Ecto neural progenitor cell (in vitro differentiated cells): ENCODE measurements around the gene RPS26.
"Not testable (repeated sequence)": the region's sequence is repeated elsewhere in the genome, so short reads cannot be mapped to it uniquely, and the experiment has no call there.

ENCODE experiments used
- DNase-seq: peaks from one replicate; pipeline ENCODE4 v3.0.0-alpha.2; 2018; ENCODE audit warnings: low spot score

The RPS26 gene

GRCh38 chr12:56041552-56042429 lies at the start of gene RPS26:
TSS of gene RPS26 (plus strand) at chr12:56041918. CDS start at chr12:56042167, 249 bp downstream.
- peak; percentile 99 for DNase-seq

- no peak for DNase-seq
These were observed 48.4 kb upstream of the RPS26 start for GRCh38 chr12:55993230-55993853.

GRCh38 chr12:55995366-55995765 lies 46.4 kb upstream of the RPS26 start:
- no peak for DNase-seq

- DNase-seq = peak; percentile 58
These were observed 45.5 kb upstream of the RPS26 start for GRCh38 chr12:55996201-55996714.

GRCh38 chr12:55996715-55997534 lies 44.8 kb upstream of the RPS26 start, which contains the start of gene SUOX:
TSS of gene SUOX (plus strand) at chr12:55997276. CDS start at chr12:56002222, 4,946 bp downstream.
- peak; percentile 99 for DNase-seq

- no peak for DNase-seq
These were observed 44.2 kb upstream of the RPS26 start for GRCh38 chr12:55997535-55997859.

- DNase-seq = not testable (repeated sequence)
These were observed 42.2 kb upstream of the RPS26 start for GRCh38 chr12:55999522-55999921.

- not testable (repeated sequence) for DNase-seq
These were observed 41.6 kb upstream of the RPS26 start for GRCh38 chr12:55999999-56000540.

- no peak for DNase-seq
These were observed 40.1 kb upstream of the RPS26 start for GRCh38 chr12:56001487-56002100.

GRCh38 chr12:56003376-56003775 lies 38.3 kb upstream of the RPS26 start:
- DNase-seq = not testable (repeated sequence)

- no peak for DNase-seq
These were observed 37.5 kb upstream of the RPS26 start for GRCh38 chr12:56004211-56004610.

GRCh38 chr12:56007564-56008559 lies 33.9 kb upstream of the RPS26 start:
- DNase-seq = peak; percentile 96

GRCh38 chr12:56010111-56010570 lies 31.6 kb upstream of the RPS26 start:
- no peak for DNase-seq

- no peak for DNase-seq
These were observed 30.1 kb upstream of the RPS26 start for GRCh38 chr12:56011509-56012090.

- no peak for DNase-seq
These were observed 28.2 kb upstream of the RPS26 start for GRCh38 chr12:56013482-56013881.

- DNase-seq = no peak
These were observed 27.5 kb upstream of the RPS26 start for GRCh38 chr12:56014205-56014604.

- DNase-seq = no peak
These were observed 24.5 kb upstream of the RPS26 start for GRCh38 chr12:56017181-56017580.

- no peak for DNase-seq
These were observed 23.4 kb upstream of the RPS26 start for GRCh38 chr12:56018356-56018755.

GRCh38 chr12:56020423-56021184 lies 21.1 kb upstream of the RPS26 start, which contains the start of gene IKZF4:
TSS of gene IKZF4 (plus strand) at chr12:56021043. CDS start at chr12:56021494, 451 bp downstream.
- DNase-seq = peak; percentile 91
